HG02943 (cell line): ENCODE measurements around the gene KRT81.
"Not testable (repeated sequence)": the region's sequence is repeated elsewhere in the genome, so short reads cannot be mapped to it uniquely, and the experiment has no call there.

Source experiments
- ATAC-seq: cut with Tn5 transposase; IDR thresholded peaks from one replicate; pipeline ENCODE4 v1.9.1; 2021; ENCODE audit warnings: mild to moderate bottlenecking, low read depth, moderate library complexity; ENCODE audit not compliant: unreplicated experiment

Gene KRT81

GRCh38 chr12:52300796-52301691 is 9.7 kb upstream of the KRT81 start:
- no peak for ATAC-seq

GRCh38 chr12:52298677-52299190 is 7.4 kb upstream of the KRT81 start:
- no peak for ATAC-seq

GRCh38 chr12:52296572-52297215 is 5.4 kb upstream of the KRT81 start:
- ATAC-seq, result no peak

- ATAC-seq, result no peak
Measured at GRCh38 chr12:52295663-52296062, 4.3 kb upstream of the KRT81 start.

GRCh38 chr12:52294803-52295202 is 3.5 kb upstream of the KRT81 start:
- no peak for ATAC-seq

- no peak for ATAC-seq
Measured at GRCh38 chr12:52293926-52294325, 2.6 kb upstream of the KRT81 start.

- ATAC-seq, result not testable (repeated sequence)
Measured at GRCh38 chr12:52290483-52291134, 725 bp downstream of the KRT81 start.

GRCh38 chr12:52287816-52288805 is 3.2 kb downstream of the KRT81 start:
- not testable (repeated sequence) for ATAC-seq

GRCh38 chr12:52286857-52287785 is 4.2 kb downstream of the KRT81 start:
- not testable (repeated sequence) for ATAC-seq

- ATAC-seq, result no peak
Measured at GRCh38 chr12:52285851-52286530, 5.3 kb downstream of the KRT81 start.

GRCh38 chr12:52285172-52285745 is 6.1 kb downstream of the KRT81 start:
- no peak for ATAC-seq

GRCh38 chr12:52284562-52285171 is 6.7 kb downstream of the KRT81 start:
- ATAC-seq, result no peak

GRCh38 chr12:52280796-52281560 is 10.4 kb downstream of the KRT81 start:
- no peak for ATAC-seq

GRCh38 chr12:52280319-52280795 is 11.0 kb downstream of the KRT81 start:
- ATAC-seq, result no peak

- no peak for ATAC-seq
Measured at GRCh38 chr12:52279422-52280318, 11.7 kb downstream of the KRT81 start.
